ENCODE results near the gene GANAB.
A peak's percentile ranks its signal among the peaks of the same experiment; 100 is the strongest.
"Not testable (repeated sequence)": the region's sequence is repeated elsewhere in the genome, so short reads cannot be mapped to it uniquely, and the experiment has no call there.

Gene GANAB

DNA sequence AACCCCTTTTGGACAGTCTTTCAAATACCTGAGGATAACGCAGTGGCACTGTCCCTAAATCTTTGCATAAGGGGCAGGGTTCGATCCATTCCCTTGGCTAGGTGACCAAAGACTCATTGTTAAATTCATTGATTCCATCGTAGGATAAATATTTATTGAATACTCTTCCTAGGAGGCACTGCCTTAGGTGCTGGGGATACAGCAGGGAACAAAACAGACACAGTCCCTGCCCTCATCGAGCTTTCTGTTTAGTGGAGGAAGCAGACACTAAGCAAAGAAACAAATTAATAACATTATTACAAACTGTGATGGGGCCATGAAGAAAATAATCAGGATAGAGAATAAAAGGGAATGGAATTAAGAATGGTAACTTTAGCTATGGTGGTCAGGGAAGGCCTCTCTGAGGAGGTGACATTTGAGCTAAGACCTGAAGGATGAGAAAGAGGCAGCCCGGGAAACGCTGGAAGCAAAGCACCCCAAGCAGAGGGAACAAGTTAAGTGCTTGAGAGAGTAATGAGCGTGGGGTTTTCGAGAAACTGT is 25.3 kb downstream of the GANAB start:
- DNase-seq, result no peak

DNA sequence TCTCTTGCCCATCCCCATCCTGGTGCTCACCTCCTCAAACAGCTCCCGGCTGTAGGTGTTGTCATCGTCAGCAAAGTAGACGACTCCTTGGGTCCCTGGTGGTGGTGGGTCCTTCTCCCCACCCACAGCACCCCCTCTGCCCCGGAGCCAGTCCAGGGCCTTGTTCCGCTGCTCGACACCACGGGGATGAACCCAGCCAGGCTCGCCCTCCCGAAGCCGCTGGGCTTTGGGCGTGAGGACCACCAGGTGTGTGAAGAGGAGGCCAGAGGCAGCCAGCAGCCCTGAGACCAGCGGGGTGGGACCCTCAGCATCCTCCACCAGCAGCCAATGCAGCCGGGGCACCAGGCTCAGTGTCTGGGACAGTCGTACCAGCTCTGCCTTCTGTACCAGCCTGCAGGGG is 29.5 kb downstream of the GANAB start:
- DNase-seq, result not testable (repeated sequence)

DNA sequence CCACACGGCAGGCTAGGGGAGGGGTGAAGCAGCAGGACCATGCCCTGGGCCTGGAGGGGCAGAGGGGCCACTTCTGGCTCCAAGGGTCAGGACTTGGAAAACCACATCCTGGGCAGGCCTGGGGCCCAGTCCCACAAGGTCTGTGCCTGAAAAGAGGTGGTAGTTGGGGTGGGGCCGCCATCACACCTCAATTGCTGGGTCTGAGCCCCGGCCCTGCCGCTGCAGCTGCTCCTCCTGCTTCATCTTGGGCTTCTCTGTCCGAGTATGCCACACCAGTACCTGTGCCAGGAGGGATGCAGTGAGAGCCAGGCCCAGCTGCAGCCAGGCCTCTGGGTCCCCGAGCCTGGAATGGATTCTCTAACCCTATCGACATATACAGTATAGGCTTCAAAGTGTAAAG is 30.9 kb downstream of the GANAB start:
- DNase-seq, result no peak

DNA sequence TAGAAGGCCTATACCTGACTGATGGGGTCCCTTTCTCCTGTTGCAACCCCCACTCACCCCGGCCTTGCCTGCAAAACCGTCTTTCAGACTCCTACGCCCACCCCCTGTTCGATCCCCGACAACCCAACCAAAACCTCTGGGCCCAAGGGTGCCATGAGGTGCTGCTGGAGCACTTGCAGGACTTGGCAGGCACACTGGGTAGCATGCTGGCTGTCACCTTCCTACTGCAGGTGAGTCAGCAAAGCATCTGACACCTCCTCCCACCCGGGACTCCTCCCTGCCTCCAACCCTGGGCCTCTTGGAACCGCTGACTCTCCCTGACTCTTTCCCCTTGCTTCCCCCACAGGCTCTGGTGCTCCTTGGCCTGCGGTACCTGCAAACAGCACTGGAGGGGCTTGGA is 32.1 kb downstream of the GANAB start:
- peak; percentile 75 for DNase-seq

DNA sequence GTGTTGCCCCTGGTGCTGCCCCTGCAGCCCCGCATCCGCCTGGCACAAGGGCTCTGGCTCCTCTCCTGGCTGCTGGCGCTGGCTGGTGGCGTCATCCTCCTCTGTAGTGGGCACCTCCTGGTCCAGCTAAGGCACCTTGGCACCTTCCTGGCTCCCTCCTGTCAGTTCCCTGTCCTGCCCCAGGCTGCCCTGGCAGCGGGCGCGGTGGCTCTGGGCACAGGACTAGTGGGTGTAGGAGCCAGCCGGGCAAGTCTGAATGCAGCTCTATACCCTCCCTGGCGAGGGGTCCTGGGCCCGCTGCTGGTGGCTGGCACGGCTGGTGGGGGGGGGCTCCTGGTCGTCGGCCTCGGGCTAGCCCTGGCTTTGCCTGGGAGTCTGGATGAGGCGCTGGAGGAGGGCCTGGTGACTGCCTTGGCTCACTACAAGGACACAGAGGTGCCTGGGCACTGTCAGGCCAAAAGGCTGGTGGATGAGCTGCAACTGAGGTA is 33.1 kb downstream of the GANAB start:
- DNase-seq, result no peak

DNA sequence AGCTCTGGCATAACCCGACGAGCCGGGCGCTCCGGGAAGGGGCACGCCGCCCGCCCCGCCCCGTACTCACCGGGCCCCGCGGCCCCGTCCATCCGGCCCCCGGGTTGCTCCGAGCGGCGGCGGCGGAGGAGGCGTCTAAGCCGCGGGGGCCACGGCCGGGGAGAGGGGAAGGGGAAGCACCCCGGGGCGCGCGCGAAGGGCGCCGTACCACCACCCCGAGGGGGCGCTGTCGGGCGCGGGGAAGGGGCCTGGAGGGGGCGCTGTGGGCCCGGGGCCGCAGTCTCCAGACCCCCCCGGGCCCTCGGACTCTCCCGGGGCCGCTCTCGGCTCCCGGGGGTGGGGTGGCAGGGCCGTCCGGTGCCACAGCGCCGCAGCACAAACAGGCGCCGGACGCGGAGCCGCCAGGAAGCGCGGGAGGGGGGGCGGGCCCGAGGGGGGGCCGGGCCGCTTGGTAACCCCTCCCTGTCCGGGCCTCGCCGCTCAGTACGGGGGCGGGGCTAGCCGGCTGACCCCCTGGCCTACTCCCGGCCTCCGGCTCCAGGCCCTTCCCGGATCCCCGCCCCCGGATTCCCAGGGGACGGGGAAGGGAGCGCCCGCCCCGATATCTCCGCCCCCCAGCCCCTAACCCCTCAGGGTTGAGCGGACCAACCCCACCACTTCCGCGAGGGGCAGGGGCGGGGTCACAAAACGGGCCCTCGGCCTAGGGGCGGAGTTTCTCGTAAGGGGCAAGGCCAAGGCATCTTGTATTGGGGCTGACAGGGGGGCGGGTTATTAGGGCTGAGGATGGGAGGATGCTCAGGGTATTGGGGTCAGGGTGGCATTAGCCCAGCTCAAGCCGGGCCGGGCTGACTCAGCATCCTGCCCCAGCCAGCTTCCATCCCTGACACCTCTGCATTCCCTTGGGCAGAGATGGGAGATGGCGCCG is 33.8 kb downstream of the GANAB start, which contains the start of the genes EML3 and ROM1:
Gene EML3, minus strand, starts transcription at position 410 of the 925 bp plus-strand sequence. Its CDS starts 318 bp downstream, at position 92.
Gene ROM1, plus strand, starts transcription at position 892 of the 925 bp plus-strand sequence. Its CDS starts 25 bp downstream, at position 917.
- DNase-seq, result peak; percentile 94

DNA sequence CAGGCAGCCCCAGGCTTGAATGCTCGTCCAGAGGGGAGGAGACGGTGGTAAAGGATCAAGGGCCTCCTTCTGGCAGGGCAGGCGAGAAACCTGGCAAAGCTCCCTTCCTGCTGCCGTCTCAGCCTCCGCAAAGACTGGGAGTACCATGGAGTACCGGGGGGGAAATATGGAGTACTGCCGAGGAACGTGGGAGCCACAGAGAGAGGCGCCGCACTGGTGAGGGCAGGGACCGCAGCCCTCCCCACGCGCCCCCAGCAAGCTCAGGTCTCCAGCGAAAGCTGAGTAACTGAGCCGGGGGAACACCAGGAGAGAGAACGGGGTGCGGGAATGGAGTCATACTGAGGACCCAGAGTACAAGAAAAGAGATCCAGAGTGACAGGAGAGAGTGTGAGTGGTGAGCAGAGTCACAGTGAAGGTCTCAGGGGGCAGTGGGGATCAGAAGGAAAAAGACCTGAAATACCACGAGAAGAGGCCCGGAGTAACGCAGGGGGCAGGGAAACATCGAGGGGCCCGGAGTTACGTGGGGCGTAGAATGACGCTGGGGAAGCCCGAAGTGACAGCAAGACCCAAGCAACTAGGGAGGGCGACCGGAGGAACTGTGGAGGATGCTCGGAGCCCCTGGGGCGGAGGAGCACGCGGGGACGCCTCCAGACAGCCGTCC is 34.6 kb downstream of the GANAB start:
- DNase-seq, result peak; percentile 66

DNA sequence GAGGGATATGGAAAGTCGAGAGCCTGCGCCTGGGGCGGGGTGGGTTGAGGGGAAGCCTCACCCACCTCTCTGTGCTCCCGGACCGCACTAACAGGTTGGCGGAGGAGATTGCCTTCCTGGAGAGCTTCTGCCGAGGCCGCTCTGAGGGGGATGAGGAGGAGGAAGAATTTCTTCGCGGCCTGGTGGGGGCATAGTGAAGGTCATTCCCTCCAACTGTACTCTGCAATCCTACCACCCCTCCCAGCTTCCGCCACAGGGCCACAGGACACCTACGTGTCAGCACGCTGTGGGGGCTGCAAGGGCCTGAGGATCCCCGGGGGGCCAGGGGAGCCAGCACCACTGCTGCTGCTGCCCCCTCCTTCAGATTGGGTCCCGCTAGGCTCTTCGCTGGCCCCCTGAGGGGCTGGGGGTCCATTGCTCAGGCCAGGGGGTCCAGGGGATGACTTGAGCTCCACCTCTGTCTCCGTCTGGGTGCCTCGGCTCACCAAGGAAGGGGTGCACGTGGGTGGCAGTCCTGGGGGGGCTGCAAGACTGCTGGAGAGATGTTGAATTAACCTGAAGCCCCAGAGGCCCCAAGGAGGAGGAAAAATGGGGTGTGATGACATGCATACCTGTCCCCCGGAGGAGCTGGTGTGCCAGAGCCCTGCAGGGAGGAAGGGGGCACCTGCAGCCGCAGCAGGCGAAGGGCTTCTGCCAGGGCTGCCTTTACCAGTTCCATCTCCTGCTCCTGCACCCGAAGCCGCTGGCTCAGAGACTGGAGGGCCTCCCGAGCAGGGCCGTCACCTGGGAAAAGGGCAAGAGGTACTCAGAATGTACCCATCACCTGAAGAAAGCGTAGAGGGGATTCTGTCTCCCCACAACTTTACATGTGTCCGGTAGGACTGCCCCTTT is 35.4 kb downstream of the GANAB start:
- no peak for DNase-seq

DNA sequence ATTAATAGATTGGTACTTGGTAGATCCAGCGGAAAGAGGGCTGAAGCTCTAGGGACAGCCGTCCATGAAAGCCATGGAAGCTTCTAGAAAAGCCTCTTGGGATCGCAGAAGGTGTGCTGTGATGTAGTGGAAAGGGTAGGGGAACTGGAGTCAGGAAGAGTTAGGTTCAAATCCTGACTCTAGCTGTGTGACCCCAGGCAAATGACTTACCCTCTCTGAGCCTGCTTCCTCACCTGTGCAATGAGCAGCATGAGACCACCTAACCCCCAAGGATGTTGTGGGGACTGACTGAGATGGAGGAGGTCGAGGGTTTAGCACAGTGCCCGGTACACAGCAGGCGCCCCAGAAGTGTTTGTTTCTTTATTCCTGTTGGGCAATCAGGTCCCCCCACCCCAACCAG is 36.0 kb downstream of the GANAB start:
- DNase-seq, result no peak

DNA sequence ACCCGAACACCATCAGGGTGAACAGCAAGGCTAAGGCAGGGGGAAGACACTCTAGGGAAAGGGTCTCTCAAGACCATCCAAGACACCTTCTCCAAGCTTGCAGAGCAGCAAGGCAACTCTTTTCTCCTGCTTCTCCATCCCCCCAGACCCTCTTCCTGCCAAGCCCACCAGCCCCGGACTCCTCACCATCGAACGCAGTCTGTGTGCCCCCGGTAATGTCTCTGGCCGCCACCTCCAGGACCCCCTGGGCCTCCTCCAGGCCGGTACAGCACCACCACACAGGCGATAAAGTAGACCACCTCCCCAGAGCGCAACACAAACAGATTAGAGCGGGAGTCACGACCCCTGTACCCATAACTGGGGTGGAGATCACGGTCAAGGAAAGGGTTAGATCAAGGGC is 37.6 kb downstream of the GANAB start:
- no peak for DNase-seq

DNA sequence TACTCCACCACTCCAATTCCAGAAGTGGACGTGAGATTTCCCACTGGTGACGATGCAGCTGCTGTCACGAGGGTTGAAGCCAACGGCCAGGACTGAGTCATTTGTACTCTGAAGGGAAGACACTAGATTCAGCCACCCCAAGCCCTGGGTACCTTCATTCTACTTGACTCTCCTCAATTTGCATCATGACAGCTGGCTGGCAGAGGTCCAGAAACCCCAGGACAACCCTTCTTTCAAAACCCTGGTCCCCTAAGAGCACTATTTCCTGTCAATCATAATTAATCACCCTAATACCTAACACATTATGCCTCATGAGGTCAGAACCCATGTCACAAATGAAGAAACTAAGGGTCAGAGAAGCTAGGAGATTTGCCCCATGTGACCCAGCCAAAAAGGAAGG is 38.7 kb downstream of the GANAB start:
- DNase-seq, result no peak

DNA sequence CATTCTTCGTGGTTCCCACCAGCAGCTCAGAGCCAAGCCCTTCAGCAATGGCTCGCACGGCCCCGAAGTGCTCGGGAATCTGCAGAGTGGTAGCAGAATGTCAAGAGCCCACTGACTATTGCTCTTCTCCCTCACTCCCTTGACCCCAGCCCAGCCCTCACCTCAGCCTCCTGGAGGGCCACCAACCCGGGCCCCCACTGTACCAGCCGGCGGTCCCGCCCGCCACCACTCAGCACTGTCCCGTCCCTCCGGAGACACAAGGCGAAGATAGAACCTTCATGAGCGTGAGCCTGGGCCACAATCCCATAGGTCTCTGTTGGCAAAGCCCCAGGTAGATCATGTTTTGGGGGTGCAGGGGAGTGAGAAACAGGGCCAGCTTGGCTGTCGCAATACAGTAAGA is 40.5 kb downstream of the GANAB start:
- no peak for DNase-seq

DNA sequence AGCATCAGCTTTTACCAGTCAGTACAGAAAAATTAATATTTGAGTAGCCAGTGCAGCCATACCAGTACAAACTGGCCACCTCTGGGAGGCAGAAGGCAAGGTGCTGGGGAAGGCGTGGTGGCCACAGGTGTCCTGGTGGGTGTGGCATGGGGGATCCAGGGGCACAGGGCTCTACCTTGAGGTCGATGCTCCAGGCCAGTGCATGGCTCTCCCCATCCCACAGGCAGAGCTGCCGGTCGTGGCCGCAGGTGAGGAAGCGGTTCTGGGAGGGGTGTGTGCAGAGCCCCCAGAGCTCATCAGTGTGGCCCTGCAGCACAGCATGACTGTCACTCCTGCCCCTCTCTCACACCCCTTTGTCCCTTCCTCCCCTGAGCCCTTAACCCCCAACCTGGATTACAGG is 40.9 kb downstream of the GANAB start:
- DNase-seq, result no peak

DNA sequence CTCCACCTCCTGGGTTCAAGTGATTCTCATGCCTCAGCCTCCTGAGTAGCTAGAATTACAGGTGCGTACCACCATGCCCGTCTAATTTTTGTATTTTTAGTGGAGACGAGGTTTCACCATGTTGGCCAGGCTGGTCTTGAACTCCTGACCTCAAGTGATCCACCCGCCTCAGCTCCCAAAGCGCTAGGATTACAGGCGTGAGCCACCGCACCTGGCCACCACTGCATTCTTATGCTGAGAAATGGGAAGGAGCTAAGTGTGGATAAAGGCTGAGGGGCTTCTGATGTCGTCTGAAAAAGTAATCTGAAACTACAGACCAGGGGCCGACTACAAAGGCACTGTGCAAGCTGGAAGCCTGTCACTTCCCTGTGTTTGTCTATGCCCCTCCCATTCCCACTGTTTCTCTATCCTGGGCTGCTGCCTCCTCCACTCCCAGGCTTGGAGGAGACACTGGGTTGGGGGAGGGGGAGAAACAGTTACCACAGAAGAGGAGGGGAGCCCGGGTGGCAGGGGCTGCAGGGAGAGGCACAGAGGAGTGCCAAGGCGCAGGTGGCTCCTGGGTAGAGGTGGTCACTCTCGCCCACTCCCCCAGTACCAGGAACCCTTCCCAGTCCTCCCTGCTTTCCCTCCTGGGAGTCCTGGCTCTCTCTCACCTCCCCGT is 41.8 kb downstream of the GANAB start:
- DNase-seq, result no peak

DNA sequence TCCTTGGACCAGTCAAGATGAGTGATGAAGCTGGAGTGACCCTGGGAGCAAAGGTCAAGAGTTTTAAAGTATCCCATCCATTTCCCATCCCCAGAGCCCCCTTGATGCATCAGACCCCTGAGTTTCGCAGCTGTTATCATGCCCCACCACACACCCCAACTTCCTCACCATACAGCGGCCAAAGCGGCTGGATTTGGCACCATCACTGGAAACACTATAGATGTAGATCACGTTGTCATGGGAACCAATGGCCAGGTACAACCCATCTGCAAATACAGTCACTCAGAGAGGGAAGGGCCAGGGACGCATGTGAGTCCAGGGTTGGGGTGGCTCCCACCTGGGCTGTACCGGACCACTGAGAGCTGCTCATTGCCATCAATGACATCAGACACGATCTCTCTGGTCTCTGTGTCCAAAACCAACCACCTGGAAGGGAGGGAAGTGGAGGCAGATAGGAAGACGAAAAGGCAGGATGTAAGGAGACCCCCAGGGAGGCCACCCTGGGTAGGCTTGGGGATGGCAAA is 42.6 kb downstream of the GANAB start:
- DNase-seq, result no peak

DNA sequence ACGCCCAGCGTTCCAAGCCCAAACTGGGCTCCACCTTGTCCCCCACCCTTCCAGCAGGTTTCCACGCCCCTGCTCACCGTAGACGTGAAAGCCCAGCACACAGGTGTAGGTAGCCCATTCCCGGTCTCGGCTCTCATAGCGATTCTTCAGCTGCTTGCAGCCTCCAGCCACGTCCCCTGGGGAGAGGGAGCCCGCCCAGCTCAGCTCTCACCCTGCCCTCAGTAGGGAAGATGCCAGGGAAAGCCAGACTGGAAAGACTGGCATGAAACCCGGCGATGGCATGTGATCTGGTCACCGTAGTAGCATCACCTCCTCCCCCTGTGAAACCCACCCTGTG is 43.4 kb downstream of the GANAB start:
- DNase-seq, result no peak

DNA sequence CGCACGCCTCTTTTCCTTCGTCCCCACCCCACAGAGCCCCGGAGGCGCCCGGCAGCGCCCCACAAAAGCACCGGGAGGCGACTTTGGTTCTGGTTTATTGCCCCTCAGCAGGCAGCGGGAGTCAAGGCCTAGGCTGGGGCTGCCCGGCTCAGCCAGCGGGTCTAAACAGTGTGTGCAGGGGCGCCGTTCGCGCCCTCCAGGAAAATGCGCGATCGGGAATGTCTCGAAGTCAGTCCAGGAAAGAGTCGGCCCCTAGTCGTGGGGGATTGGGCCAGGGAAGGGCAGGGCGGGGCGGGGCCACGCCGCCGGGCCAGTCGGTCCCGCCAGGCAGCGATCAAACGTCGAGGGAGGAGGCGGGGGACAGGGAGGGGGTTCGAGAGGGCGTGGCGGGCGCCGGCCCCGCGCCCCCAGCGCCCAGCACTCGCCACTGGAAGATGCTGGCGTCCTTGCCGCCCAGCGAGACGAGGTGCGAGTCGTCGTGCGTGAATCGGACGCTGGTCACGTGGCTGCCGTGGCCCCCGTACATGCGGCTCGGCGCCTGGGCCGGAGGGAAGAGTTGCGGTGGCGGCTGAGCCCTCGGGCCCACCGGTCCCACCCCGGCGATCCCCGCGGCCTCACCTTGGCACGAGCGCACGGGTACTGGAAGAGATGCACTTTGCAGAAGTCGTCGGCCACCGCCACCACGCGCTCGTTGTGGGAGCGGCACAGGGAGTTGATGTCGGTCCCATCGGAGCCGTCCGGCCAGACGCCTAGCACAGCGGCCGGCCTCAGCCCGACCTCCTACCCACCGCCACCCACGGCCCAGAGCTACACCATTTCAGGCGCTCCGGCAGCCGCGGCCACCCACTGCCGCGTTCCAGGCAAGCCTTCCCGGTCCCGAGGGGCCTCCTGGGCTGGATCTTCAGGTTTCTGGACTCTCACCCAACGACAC is 44.0 kb downstream of the GANAB start:
- peak; percentile 61 for DNase-seq

DNA sequence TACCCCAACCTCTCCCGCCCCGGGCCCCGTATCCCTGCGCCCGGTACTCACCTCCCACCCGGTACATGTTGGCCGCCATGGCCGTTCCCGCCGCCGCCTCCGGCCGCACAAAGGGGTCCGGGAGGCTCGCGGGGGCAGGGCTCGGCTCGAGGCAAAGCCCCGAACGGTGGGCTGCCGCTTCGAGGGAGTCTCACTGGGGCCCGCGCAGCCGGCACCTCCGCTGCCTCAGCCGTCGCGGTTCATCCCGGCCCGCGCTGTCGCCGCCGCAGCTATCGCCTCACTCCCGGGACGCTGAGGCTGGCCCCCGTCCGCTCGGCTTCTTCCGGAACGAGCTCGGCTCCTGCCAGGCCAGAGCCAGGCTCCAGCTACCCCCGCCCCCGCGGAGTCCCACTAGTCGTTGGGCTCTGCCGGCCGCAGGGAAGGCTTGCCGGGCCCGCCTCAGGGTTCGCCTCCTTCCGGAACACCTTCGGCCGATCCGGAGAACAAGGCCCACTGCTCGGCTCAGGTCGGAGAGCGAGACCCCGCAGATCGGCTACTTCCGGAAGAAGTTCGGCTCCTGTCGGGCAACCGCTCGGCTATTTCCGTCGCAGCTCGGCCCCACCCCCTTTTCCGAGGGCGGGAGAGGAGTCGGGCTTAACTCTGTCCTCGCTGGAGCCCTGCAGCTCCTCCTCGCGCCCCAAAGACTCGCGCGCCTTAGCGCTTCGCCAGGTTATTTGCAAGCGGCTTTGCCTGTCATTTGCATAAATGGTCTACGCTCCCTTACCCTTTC is 44.9 kb downstream of the GANAB start, which contains the start of gene MTA2:
Gene MTA2, minus strand, starts transcription at position 494 of the 769 bp plus-strand sequence. Its CDS starts 415 bp downstream, at position 79.
- peak; percentile 99 for DNase-seq

DNA sequence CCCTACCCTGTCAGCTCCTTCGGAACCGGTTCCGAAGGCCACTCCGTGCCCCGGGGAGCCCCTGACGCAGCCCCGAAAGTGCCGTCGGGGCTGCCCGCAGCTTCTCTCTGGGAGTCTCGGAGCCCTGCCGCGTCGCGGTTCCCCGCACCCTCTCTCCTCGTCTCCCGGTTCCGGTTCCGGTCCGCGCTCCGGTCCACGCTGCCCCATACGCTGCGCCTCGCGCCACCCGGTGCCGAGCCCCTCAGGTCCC is 45.4 kb downstream of the GANAB start:
- DNase-seq, result peak; percentile 72

Measured in stimulated activated CD4-positive, alpha-beta T cell treated with anti-CD3 and anti-CD28 coated beads, Interleukin-15, amount 100 ng/mL, for 24 hours (primary cell).